HEK293T (cell line): ENCODE data around the gene C21orf58.

Experiments
- BHLHE40 ChIP-seq: fragments of 450-650 bp; IDR thresholded peaks from 2 replicates; pipeline ENCODE4 v1.6.1; 2016; ENCODE audit warnings: mild to moderate bottlenecking, moderate library complexity, borderline replicate concordance
- FOXK2 ChIP-seq: fragments of 450-650 bp; IDR thresholded peaks from 2 replicates; pipeline ENCODE4 v1.6.1; 2016; ENCODE audit warnings: mild to moderate bottlenecking
- HDGF ChIP-seq: fragments of 450-650 bp; IDR thresholded peaks from 2 replicates; pipeline ENCODE4 v1.6.1; 2017; ENCODE audit warnings: antibody characterized with exemption, borderline replicate concordance
- L3MBTL2 ChIP-seq: fragments of 450-650 bp; conservative IDR thresholded peaks from 2 replicates; pipeline ENCODE4 v1.6.1; 2016; ENCODE audit warnings: mild to moderate bottlenecking
- LEF1 ChIP-seq: fragments of 450-650 bp; IDR thresholded peaks from 2 replicates; pipeline ENCODE4 v1.6.1; 2017; ENCODE audit warnings: mild to moderate bottlenecking, borderline replicate concordance
- NFRKB ChIP-seq: fragments of 450-650 bp; IDR thresholded peaks from 2 replicates; pipeline ENCODE4 v1.6.1; 2016; ENCODE audit warnings: mild to moderate bottlenecking, moderate library complexity
- SP1 ChIP-seq: fragments of 450-650 bp; IDR thresholded peaks from 2 replicates; pipeline ENCODE4 v1.6.1; 2017
- SUZ12 ChIP-seq: fragments of 450-650 bp; IDR thresholded peaks from 2 replicates; pipeline ENCODE4 v1.6.1; 2016; ENCODE audit warnings: mild to moderate bottlenecking
- ZNF384 ChIP-seq: fragments of 450-650 bp; IDR thresholded peaks from 2 replicates; pipeline ENCODE4 v1.6.1; 2016

DNA sequence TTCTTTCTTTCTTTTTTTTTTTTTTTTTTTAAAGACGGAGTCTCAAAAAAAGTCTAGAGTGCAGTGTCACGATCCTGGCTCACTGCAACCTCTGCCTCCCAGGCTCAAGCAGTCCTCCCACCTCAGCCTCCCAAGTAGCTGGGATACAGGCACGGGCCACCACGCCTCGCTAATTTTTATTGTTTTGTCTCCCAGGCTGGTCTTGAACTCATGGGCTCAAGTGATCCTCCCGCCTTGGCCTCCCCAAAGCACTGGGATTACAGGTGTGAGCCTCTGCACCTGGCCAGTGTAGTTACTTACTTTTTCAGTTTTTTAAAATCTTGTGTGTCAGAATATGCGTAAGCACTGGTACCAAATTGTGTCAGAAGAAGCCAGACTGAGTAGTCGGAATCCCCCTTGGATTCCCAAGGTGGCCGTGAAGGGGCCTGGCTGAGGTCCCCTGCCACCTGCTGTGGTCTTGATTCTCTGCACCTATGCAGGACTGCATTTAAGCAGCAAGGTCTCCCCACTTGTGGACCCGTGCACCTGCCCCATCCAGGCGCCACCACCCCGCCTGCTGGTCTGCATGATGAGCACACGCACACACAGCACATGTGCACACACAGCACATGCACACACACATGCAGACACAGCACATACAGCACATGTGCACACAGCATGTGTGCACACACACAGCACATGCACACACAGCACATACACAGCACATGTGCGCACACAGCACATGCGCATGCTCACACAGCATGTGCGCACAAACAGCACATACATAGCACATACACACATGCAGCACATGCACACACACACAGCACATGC, 47.7 kb upstream of the C21orf58 start:
- TF ChIP-seq NFRKB: no peak
- no peak for TF ChIP-seq FOXK2
- no peak for TF ChIP-seq SUZ12
- no peak for TF ChIP-seq SP1
- no peak for TF ChIP-seq HDGF
- no peak for TF ChIP-seq ZNF384
- no peak for TF ChIP-seq BHLHE40
- no peak for TF ChIP-seq LEF1
- TF ChIP-seq L3MBTL2: no peak
